Omental fat pad (tissue), 4 donors: ENCODE measurements around the gene KIDINS220. TPM values are rescaled to one million over a fixed set of nuclear protein-coding genes. Genes with fewer than 3 reads are reported as not detected.
"Not testable (repeated sequence)": the region's sequence is repeated elsewhere in the genome, so short reads cannot be mapped to it uniquely, and the experiment has no call there.

Experiments used
- ATAC-seq: fragments of 150-250 bp; one replicate; pipeline ENCODE4 v1.9.1; 2016; ENCODE audit warnings: mild to moderate bottlenecking, moderate library complexity; ENCODE audit not compliant: low FRiP score
- DNase-seq: peaks from one replicate; pipeline ENCODE4 v3.0.0-alpha.2; 2019; ENCODE audit warnings: low spot score
- CTCF ChIP-seq, 3 donors: fragments of 450-650 bp; IDR thresholded peaks; one replicate each; pipeline ENCODE4 v1.5.1; 2016 to 2017; ENCODE audit warnings: antibody characterized with exemption in 3 of 3, mild to moderate bottlenecking in 3 of 3, moderate library complexity in 2 of 3
- total RNA-seq, 4 donors: library from RNA; depleted of rRNA; stranded (reverse); fragments of >200 nt; gene quantifications; one replicate each; pipeline ENCODE4 v1.1.0, GENCODE V29; 2016

Gene KIDINS220
- total RNA-seq, 4 donors from 2014 or later: 59.5 to 98.0 (median 66.5) TPM

DNA sequence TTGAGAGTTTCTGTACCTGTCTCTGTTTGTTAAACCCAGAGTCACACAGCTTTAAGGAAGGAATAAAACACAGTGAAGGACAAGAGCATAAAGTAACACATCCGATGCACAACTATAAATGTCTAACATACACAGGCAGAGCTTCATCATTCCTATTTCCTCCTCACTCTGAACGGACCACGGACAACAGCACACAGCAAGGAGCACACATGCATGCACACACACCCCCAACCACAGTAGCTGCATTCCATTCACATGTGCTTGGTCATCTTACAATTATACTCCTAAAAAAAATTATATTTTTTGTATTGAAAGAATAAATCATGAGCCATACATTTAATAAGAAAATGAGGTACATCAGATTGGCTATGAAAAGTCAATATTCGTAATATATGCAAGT lies 97.3 kb downstream of the KIDINS220 start:
- DNase-seq (no peak), ATAC-seq (no peak)
- TF ChIP-seq CTCF (IDR thresholded peaks at IDR 0.05): no peak

GRCh38 chr2:8737571-8738175 lies 99.7 kb downstream of the KIDINS220 start:
- ATAC-seq (no peak), DNase-seq (no peak)
- TF ChIP-seq CTCF (IDR thresholded peaks at IDR 0.05): no peak

- TF ChIP-seq CTCF (IDR thresholded peaks at IDR 0.05): no peak
- ATAC-seq (no peak), DNase-seq (no peak)
Measured at GRCh38 chr2:8732601-8733000, 104.8 kb downstream of the KIDINS220 start.

- no peak for TF ChIP-seq CTCF (IDR thresholded peaks at IDR 0.05)
- no peak for DNase-seq
- ATAC-seq: no peak
Measured at GRCh38 chr2:8729939-8730338, 107.5 kb downstream of the KIDINS220 start.

DNA sequence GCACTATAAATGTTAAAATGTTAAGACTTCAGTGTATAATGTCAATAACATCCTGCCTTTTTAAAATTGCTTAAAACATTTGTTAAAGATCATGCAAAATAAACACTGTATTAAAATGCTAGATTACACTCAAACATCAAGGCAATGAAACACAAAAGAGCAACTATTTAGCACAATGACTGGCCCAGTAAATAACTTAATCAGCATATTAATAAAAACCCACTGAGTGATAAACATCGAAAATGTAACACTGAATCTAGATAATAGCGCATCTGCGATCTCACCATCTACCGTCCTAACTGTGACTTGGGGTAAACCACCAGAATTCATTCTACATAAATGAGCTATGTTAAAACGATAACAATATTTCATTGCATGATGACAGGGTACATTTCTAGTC lies 108.3 kb downstream of the KIDINS220 start:
- not testable (repeated sequence) for ATAC-seq

DNA sequence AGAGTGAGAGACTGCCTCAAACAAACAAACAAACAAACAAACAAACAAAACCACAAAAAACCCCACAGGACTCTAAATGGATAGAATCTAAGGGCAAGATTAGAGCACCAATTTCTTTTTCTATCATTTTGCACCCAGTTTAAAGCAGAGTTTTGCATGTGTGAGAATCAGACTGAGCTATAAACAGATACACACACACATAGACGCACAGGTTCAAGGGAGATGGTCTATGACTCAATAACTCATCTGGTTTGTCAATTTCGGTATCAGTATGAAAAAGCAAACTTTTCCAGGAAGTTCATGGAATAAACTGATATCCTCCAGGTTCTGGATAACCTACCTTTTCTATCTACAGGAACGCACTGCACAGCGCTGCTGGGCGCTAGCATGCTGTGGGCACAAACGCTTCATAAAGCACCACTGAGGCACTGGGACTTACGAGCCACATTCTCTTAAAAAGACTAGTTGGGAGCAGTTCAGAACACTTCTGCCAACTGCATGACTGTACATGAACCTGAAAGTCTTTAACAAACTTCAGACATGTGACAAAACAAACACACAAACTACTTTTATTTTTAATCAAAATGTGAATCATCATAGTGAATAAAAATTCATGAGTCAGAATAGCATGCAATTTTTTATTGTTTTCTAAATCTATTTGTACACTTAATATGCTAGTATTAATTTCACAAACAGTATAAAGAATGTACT lies 109.0 kb downstream of the KIDINS220 start:
- no peak for TF ChIP-seq CTCF (IDR thresholded peaks at IDR 0.05)
- ATAC-seq (no peak), DNase-seq (no peak)

More for the DNA sequence above, 108.3 kb downstream of the KIDINS220 start:
- DNase-seq: not testable (repeated sequence)

DNA sequence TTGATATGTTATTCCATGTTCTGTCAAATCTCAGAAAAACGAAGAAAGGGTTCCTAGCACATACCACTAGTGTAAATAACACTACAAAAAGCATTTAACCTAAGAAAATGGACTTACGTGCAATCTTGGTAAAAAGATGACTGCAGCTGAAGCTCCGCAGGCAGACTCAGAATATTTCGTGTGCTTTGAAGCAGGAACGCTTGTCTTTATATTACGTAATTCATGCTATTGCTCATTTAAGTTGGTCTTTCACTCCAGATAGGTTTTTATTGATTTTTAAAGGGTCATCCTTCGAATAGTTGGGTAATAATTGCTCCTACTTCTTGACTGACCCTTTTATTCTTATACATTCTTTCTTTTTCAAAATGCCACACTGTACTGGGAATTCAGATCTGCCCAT lies 111.6 kb downstream of the KIDINS220 start:
- TF ChIP-seq CTCF (IDR thresholded peaks at IDR 0.05): no peak
- ATAC-seq (no peak), DNase-seq (no peak)
